Cortex of kidney (tissue), 1 donor: ENCODE measurements around the gene SNED1.

Source experiments
- DNase-seq: peaks from one replicate; lab custom pipeline; 2025; lab: John Stamatoyannopoulos, UW

SNED1 gene

DNA sequence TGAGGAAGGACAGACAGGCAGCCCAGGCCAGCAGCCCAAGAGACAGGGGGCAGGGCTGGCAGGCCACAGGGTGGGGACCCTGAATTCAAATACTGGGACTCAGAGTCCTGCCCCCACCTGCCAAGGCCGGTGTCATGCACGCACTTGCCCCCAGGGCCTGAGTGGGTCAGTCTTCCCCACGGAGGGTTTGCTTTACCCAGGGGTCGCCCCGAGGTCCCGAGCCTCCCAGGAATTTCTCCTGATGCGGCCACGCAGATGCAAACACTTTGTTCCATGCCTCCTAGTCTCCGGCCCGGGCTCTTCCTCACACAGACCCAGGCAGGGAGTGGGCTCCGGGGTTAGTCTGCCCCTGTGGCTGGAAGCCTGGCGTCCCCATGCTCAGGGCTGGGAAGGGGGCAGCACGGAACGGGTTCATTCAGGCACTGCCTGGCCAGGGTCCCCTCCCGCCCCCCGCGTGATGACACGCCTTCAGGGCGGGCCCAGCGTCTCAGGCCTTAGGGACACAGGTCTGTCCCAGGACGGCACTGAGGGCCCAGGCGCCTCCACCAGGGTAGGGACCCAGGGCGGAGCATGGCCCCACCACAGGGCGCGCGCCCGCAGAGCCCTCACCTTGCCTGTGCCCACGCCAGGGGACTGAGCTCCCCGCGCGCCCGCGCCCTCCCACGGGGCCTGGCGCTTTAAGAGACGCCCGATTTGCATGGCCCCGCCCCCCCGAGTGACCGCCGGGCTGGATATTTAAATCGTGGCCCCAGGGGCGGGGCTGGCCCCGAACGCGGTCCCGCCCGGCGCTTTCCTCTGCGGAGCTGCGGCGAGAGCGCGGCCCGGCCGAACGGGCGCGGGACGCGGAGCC, at the start of gene SNED1:
Gene SNED1 (plus strand): TSS at position 763 of the 850 bp plus-strand sequence. CDS start 220 bp downstream, outside the sequence.
- no peak for DNase-seq

DNA sequence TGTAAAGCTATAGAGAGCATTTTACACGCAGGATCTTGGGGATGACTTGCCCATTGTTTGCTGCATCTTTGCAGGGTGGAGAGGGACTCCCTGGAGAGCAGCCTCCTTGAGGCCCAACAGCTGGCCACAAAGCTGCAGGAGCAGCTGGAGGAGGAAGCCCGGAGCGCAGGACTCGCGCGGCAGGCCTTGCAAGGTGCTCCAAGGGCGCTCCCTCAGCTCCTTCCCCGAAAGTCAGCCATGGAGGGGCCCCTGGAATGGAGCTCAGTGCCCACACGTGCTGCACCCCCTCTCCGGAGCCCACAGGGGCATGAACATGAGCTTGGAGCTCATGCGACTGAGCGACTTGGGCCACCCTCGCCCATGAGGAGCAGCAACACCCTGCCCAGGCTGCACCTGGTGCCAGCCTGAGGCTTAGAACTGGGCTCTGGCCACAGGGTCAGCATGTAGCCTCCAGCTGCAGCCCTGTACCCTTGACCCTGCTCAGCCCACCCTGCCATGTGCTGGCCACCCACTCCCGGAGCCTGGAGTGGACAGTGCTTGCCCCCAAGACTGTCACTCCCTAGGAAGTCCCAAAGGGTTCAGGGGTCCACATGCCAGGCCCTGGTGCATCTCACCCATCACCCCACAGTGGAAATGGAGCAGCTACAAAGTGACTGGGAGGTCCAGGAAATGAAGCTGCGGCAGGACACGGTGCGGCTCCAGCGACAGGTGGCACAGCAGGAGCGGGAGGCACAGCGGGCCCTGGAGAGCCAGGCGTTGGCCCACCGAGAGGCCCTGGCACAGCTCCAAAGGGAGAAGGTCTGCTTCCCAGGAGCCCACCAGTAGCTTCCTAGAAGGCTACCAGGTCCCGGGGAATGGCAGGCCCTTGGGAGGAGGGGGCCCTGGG, 49.3 kb upstream of the SNED1 start:
- no peak for DNase-seq

DNA sequence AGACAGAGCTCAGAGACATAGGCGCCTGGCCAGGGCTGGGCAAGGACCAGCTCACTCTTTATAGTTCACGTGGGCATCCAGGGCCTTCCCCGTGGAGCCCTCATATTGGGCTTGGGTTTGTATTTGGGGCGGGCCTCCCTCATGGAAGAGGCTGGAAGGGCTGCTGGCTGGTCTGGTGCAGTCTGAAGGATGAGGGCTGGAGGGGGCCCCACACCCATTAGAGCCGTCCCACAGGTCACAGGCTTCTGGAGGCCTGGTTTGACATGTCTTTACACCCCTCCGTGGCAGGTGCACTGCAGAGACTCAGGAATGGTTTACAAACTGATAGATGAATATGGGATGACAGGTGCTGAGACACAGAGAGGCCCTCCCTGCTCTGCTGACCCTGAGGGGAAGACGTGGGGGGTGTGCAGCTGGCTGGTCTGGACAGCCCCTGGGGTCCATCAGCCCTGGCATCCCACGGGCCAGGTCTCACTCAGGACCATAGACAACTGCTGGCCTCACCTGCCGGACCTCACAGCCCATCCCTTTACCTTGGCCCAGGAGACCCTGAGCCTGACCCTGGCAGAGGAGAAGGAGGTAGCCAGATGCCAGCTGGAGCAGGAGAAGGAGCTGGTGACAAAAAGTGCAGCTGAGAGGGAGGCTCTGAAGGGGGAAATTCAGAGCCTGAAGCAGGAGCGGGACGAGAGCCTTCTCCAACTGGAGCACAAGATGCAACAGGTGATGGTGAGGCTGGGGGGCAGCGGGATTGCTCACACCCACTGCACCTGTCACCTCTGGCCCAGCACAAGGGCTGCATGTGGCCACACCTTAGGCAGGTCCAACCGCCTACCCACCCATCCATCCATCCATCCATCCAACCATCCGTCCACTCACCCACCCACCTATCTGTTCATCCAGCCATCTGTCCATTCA, 48.4 kb upstream of the SNED1 start:
- no peak for DNase-seq

DNA sequence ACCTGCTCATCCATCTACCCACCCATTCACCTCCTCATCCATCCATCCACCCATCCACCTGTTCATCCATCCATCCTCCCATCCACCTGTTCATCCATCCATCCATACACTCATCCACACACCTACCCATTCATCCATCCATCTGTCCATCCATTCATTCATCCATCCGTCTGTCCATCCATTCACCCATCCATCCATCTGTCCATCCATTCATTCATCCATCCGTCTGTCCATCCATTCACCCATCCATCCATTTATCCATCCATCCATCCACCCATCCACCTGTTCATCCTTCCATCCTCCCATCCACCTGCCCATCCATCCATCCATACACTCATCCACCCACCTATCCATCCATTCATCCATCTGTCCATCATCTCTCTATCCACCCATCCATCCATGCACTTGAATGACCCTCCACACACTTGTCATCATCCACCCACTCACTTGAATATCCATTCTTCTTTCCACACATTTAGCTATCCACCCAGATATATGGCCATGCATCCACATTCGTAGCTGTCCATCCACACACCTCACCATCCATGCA, 47.3 kb upstream of the SNED1 start:
- no peak for DNase-seq

DNA sequence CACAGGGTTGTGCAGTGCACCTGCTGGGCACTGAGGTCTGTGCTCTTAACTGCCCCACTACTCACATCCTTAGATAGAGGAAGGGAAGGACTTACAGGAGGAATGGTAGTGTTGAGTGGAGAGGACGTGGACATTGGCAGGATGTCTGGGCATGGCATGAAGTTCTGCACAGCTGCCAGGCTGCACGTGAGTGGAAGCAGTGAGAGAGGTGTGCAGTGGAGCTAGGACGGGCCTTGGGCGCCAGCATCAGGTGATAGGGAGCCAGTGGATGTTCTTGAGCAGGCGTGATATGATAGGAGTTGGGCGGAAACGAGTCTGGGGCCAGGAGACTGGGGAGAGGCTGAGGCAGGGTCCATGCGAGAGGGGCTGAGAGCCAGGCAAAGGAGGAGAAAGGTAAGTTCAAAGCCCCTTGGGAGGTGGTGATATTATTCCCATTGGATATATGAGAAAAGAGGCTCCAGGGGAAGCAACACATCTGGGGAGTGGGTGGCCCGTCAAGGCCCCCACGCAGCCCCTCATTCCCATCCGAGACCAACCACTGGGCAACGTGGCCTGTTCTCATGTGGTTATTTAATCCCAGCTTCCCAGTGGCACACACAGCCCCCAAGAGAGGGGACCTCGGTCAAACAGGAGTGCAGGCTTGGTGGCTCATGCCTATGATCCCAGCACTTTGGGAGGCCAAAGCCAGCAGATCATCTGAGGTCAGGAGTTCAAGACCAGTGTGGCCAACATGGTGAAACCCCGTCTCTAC, 45.7 kb upstream of the SNED1 start:
- DNase-seq, result no peak

DNA sequence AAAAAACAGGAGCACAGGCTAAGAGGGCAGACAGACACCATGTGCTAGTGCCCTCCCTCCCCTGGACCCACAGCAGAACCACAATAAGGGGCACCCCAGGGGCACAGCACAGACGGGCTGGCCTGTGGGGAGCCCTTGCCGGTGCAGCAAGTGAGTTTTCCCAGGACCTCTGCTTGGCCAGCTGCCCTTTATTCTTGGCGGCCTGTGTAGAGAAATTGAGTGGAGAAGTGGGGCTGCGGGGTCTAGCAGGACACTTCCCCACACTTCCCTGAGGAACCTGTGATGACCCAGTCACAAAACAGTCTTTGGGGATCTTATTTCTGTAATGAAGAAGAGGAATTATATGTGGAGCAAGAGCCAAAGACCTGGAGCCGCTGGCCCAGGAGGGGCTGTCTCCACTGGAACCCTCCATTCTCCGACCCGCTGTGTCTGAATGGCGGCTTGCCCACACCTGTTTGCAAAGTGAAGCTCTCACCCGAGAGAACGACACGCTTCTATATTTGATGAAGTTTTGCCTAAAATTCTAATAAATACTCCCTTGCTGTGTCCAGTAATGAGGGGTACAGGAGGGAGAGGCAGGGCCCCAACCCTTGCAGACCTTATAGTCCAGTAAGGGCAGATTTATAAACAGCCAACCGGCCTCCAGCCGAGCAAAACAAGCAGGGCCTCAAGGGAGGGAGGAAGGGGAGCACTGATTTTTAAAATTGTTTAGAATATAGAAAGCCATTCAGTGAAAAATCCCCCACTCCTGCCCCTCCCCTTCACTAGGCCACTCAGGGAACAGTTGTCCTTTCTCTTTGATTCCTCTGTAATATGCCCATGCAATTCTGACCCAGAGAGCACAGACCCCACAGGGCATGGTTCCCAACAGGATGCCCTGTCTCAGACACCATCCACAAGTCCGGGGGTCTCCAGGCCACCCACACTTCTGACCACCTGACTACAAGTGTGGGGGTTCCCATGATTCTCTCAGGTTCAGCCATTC, 44.7 kb upstream of the SNED1 start:
- DNase-seq, result no peak

DNA sequence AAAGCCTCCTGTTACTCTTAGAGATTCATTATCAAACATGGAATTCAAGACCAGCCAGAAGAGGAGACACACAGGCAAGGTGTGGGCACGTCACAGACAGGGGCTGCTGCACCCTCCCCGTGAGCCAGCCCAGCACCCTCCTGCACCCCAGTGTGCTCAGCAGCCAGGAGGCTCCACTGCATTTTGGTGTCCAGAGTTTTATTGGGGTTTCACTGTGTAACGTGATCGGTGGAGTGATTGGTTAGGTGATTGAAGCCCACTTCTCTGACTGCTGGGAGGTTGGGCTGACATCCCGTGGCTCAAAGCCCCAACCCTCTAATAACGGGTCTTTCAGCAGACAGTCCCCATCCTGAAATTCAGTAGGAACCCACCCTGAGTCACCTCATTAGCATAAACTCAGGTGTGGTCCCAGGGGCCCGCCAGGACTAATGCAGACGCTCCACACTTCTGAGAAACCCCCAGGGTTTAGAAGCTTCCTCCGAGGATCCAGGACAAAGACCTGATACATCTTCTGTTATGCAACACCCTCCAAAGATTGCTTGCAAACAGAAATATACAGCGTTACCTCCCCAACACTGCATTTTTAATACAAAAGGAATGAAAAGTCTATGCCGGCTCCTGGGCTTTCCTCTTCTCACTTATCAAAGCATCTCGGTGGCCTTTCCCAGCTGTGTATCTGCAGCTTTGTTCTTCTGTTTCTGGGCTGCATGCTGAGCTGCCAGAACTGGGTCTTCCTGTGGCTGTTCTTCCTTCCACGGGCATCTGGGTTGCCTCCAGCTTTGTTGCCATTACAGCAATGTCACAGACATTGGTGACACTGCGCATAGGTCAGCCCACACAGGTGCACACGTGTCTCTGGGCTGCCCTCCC, 43.7 kb upstream of the SNED1 start:
- DNase-seq, result no peak

DNA sequence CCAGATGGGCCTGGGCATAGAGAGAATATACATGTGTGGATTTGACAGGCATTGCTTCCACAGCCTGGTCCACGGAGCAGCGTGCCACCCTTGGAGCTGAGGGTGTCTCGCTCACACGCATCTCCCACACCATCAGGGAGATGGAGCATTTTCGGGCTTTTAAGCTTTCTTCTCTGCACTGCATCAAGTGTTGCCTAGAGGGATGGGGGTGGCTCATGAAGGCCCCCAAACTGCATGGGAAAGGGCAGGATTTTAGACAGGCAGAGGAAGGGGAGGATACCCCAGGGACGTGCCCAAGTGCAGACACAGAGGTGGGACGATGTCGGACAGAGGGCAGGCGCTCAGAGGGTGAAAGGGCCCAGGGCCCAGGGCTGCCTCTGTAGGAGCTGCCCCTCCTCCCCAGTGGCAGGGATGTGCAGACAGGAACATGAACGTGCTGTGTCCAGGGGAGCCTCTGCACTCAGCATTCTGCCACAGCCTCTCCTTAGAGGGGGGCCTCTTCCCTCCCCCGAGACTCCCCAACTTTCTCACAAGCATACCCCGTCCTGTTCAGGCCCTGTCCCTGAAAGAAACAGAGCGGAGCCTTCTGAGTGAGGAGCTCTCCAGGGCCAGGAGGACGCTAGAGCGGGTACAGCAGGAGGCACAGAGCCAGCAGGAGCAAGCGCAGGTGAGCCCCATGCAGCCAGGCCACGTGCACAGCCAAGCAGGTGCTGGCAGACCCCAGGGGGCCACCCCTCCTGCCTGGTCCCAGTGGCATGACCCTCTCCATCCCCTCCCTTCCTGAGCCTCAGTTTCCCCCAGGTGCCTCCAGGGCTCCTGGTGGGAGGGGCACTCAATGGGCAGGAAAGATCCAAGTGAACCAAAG, 42.9 kb upstream of the SNED1 start:
- no peak for DNase-seq

DNA sequence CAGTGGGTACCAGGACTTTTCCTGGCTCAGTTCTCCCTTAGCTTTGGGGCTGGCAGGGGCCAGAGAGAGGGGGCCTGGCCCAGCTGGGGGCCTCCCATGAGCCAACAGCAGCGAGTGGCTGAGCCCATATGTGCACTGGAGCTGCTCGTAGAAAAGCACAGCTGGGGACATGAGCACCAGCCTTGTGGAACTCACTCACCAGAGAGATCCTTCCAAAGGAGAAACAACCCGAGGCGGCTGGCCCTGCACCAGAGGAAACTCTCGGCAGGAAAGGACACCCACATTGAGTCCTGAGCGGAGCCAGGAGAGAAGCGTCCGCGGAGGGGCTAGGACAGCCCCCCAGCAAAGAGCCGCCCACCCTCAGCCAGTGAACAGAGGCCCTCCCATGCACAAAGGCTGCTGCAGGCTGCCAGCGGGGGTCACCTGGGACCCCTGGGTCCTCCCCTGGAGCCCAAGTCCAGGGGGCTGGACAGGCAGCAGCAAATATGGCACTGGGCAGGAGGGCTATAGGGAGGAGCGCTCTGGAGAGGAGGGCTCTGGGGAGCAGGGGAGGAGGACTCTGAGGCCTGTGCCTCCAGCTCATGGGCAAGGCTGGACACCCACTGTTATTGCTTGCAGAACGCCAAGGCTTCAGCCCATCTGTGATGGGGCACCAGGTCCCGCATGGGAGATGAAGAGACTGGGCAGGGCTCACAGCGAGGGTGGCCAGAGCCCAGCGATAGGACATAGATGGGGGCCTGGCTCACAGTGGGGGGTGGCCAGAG, 42.1 kb upstream of the SNED1 start:
- DNase-seq, result no peak

DNA sequence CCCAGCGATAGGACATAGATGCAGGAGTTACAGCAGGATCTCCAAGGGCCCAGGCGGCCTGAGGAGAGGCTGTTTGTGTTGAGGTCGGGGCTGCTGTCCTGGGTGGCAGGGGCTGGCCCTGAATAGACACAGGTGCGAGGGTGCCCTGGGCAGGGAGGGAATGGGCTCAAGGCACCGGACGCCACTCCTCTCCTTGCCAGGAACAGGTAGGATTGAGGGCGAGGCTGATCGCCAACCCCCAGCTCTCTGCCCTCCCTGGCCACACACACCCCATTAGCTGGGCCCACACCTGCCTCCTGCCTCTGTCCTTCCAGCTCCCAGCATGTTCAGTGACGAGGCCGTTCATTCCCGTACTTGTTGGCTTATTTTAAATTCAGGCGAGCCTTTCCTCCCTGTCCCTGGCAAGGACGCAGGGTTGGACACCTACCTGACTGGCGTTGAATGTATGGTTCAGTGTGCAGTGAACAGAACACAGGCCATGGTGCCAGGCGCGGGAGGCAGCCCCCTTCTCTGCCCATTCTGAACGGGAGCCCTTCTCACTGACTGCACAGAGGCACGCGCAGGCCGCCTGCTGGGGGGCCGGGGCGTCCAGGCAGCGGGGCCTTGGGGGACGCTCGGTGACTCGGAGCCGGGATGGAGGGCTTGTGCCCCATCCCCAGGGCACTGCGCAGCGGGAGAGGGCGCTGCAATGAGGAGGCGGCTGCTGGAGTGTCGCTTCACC, 41.3 kb upstream of the SNED1 start:
- no peak for DNase-seq

DNA sequence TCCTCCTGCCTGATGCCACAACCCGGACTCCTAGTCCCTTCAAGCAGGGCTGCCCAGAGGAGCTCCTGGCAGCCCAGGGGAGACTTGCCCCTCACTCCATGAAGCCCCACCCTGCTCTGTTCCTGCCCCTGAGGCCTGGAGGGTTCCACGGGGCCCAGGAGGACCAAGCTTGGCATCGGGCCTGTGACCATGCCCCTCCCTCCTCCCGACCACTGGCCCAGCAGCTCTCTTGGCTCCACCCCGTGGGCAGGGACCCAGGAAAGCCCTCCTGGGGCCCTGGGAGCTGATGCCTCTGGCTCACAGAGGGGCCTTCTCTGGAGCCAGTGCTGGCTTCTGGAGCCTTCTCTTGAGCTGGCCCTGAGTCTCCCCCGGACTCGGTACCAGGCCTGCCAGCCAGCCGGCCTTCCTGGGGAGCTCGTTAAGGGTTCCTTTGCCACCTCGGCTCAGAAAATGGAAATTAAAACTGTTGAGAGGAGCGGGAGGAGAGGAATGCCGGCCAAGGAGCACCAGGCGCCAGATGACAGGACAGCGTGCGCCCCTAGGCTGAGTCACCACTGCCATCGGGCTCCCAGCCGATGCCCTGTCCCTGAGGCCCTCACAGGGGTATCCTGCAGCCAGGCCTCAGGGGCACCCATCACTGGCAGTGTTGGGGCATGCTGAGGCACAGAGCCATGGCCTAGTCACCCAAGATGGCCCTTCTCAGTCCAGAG, 40.6 kb upstream of the SNED1 start:
- DNase-seq, result no peak

DNA sequence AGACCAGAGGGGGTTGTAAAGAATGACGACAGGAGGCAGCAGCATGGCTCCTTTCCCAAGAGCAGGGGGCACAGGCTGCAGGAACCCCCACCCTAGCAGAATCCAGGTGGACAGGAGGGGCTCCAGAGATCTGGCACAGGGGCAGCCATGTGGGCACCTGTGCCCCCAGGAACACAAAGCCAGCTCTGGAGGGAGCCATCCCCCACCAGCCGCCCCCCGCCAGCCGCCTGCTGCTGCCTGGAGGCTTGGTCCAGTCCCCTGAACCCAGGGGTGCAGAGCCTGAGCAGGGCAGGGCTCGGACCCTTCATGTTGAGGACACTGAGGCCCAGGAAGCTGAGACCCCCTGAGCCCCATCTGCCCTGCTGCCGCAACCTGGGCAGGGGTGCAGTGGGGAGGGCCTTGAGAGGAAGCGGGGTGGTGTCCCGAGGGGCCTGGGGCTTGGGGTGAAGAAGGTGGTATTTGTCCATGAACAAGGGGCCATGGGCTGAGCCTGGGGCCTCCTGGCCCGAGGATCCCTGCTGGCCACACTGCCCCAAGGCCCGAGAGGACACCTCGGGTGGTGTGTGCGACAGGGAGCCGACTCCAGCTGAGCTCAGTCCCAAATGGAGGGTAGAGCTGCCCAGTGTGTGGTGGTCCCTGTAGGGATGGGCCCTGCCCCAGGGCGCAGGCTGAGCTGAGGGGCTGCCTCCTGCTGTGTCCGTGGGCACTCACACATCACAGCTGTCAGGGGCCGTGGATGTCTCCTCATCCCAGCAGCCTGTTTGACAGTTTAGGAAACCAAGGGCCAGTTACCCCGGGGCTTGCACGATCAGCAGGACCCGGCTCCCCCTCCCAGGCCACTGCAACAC, 39.8 kb upstream of the SNED1 start:
- no peak for DNase-seq

DNA sequence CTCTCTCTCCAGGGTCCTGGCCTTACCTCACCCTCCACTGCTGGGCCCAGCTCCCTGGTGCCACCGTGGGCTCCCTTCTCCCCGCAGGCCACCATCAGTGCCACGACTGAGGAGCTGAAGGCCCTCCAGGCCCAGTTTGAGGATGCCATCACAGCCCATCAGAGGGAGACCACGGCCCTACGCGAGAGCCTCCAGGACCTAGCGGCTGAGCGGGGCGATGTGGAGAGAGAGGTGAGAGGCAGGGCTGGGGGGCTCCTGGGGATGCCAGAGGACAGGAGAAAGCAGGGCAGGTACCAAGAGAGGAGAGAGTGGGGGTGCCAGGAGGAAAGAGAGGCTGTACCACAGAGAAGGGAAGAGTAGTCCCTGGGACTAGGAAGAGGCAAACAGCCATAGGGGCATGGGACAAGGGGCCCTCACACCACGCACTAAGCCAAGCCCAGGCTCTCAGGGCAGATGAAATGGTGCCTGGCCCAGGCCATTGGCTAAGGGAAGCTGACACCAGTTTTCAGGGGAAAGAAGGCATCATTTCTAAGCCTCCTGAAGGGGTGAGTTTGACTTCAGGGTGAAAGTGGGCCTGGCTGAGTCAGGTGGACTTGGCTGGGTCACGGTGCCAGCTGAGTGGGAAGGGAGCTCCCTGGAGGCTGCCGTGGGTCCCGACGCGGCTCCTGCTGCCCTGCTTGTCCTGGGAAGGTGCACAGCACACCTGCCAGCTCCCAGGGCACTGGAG, 39.0 kb upstream of the SNED1 start:
- no peak for DNase-seq

DNA sequence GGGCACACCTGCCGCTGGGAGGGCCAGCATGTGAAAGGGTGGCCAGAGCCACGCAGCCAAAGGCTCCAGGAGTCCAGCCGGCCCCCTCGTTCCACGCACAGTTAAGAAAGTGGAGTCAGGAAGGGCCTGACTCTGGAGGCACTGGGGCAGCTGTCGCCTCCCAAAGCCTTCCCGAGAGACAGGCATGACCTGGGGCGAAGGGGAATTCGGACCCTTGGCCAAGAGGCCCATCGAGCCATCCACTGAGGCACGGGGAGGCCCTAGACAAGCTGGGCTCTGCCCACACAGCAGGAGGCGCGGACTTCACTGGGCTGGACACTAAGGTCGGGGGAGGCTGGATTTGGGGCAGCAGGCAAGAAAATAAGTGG, 38.5 kb upstream of the SNED1 start:
- DNase-seq, result no peak
